HS-27A (cell line): Measurements from ENCODE around the gene SRRT.

Source experiments
- DNase-seq: peaks from one replicate; pipeline ENCODE4 v3.0.0-alpha.2; 2012; ENCODE audit warnings: low read depth, missing footprints

SRRT gene

GRCh38 chr7:100879685-100880261, 4.9 kb downstream of the SRRT start:
- DNase-seq: no peak

DNA sequence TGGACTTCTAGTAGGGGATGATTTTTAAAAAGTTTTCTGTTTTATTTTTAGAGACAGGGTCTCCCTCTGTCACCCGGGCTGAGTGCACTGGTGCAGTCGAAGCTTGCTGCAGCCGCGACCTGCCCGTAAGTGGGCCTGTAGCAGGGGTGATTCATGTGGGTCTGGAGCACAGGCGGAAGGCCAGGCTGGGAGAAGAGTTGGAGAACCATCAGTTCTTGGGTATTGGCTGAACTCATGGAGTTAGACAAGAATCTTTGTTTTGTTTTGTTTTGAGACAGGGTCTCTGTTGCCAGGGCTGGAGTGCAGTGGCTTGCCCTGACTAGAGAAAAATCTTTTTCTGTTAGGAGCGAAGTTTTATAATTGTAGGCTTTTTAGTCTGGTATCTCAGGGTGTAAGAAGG, 5.7 kb downstream of the SRRT start:
- no peak for DNase-seq

DNA sequence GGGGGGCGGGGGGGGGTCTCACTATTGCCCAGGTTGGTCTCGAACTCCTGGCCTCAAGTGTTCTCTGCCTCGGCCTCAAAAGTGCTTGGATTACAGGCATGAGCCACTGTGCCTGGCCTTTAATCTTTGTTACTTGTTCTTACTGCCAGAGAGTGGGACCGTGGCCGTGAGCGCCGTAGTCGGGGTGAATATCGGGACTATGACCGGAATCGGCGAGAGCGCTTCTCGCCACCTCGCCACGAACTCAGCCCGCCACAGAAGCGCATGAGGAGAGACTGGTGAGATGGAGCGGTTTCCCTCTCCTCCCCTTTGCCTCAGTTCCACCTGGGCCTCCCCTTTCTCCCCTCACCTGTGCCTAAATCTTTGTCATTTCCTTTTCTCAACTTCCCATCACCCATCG, 6.2 kb downstream of the SRRT start:
- no peak for DNase-seq

DNA sequence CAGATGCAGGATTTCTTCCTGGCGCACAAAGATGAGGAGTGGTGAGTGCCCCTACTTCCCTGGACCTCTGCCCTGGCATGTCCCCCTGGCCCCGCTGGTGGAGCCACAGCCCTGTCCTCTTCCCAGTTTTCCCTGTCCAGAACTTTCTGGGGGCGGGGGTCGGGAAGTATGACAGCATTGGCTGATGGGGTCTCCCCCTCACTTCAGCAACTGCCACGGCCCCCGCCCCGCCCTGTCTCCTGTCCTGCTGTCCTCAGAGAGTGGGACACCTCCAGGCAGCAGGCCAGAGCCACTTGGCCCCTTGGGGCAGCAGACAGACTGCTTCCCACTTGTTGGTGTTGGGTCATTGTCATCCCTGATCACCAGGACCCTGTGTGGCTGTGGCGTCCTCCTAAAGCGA, 7.3 kb downstream of the SRRT start:
- DNase-seq: no peak

- DNase-seq: no peak
Observed at GRCh38 chr7:100882785-100883526, 8.1 kb downstream of the SRRT start.

DNA sequence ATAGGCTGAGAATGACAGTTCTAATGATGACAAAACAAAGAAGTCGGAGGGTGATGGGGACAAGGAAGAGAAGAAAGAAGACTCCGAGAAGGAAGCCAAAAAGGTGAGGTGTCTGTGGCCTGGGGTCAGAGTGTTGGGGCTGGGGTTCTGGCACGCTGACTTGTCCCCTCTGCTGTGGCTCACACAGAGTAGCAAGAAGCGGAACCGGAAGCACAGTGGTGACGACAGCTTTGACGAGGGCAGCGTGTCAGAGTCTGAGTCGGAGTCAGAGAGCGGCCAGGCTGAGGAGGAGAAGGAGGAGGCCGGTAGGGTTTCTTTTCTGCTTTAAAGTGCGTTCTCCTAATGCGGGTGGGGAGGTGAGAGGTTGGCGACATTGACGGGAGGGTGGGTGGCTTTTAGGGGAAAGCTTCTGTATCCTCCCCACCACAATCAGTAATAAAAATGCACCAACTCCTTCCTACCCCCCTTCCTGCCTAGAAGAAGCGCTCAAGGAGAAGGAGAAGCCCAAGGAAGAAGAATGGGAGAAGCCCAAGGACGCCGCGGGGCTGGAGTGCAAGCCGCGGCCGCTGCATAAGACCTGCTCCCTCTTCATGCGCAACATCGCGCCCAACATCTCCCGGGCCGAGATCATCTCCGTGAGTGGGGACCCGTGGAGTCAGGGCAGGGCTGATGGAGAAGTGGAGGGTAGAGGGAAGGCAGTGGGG, 10.0 kb downstream of the SRRT start:
- no peak for DNase-seq

GRCh38 chr7:100885440-100886141, 10.7 kb downstream of the SRRT start:
- no peak for DNase-seq

DNA sequence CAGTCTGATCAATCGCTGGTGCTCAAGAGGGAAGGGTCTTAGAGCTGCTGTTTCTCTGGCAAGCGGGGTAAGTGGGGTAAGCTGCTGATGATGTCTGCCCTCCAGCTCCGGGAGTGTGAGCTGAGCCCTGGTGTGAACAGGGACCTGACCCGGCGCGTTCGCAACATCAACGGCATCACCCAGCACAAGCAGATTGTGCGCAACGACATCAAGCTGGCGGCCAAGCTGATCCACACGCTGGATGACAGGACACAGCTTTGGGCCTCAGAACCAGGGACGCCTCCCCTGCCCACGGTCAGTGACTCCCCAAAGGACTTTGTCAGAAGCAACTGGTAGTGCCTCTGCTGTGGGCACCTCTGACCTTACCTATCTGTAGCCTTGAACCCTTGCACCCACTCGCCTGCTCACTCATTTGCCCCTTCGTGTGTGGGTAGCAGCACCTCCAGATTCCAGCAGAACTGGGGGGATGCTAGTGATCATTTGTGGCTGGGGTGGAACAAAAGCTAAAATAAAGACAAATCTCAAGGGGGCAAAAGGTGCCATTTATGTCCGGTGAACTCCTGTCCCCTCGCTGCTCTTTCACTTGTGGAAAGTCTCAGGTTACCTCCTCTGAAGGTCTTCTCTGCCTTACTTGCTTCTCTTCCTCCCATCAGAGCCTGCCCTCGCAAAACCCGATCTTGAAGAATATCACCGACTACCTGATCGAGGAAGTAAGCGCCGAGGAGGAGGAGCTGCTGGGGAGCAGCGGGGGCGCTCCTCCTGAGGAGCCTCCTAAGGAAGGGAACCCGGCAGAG, 11.4 kb downstream of the SRRT start:
- DNase-seq: no peak

DNA sequence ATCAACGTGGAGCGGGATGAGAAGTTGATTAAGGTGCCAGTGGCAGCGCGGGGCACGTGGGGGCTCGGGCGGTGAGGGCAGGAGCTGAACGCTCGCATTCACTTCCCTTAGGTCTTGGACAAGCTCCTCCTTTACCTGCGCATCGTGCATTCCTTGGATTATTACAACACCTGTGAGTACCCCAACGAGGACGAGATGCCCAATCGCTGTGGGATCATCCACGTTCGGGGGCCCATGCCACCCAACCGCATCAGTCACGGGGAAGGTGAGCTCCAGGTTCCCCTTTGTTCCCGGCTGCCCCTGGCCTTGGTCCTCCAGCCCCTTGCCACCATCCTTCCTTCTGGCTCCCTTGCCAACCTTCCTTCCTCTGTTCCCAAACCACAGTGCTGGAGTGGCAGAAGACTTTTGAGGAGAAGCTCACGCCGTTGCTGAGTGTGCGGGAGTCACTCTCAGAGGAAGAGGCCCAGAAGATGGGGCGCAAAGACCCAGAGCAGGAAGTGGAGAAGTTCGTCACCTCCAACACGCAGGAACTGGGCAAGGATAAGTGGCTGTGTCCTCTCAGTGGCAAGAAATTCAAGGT, 12.1 kb downstream of the SRRT start:
- DNase-seq: no peak

DNA sequence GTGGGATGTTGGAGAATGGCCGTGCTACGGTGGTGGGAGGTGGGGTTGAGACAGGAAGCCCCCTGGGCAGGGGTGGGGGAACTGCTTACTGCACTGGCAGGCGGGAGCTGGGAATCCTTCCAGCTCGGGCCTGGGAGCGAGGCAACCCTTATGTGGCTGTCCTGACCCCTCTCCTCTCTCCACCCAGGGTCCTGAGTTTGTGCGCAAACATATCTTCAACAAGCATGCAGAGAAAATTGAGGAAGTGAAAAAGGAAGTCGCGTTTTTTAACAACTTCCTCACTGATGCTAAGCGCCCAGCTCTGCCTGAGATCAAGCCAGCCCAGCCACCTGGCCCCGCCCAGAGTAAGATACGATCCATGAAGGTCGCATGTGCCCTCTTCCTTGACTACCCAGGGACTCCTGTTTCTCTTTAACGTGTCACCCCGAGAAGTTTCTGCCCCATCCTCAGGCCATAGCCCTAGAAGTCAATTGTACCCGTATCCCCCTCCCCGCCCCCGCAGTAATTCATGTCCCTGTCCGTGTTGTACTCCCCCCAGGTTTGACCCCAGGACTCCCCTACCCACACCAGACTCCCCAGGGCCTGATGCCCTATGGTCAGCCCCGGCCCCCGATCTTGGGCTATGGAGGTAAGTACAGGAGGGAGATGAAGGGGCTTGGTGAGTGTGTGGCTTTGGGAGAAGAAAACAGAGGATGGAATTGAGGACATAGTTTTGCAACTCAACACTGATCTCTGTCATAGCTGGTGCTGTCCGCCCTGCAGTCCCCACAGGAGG, 12.8 kb downstream of the SRRT start:
- no peak for DNase-seq

DNA sequence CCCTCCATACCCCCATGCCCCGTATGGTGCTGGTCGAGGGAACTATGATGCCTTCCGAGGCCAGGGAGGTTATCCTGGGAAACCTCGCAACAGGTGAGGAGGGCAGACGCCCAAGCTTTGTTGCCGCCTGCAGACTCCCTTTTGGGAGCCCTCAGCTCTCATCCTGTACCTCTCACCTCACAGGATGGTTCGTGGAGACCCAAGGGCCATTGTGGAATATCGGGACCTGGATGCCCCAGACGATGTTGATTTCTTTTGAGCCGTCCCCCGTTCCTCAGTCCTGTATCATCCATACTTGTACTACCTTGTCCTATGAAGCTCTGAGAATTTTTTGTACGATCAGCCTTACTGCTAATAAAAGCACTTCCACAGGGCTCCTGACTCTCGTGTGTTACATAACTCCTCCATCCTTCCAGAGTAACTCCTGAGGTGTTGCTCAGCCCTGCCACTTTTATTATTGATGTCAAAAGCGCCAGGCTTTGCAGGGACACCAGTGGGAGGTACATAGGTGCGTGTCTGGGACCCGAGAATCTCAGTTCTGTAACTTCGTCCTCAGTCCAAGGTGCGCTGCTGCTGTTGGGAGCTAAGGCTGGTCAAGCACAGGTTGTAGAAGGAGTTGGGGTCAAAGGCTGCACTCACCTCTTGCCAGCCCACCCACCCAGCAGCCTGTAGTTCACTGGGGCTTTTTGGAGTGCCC, 13.5 kb downstream of the SRRT start:
- DNase-seq: no peak

DNA sequence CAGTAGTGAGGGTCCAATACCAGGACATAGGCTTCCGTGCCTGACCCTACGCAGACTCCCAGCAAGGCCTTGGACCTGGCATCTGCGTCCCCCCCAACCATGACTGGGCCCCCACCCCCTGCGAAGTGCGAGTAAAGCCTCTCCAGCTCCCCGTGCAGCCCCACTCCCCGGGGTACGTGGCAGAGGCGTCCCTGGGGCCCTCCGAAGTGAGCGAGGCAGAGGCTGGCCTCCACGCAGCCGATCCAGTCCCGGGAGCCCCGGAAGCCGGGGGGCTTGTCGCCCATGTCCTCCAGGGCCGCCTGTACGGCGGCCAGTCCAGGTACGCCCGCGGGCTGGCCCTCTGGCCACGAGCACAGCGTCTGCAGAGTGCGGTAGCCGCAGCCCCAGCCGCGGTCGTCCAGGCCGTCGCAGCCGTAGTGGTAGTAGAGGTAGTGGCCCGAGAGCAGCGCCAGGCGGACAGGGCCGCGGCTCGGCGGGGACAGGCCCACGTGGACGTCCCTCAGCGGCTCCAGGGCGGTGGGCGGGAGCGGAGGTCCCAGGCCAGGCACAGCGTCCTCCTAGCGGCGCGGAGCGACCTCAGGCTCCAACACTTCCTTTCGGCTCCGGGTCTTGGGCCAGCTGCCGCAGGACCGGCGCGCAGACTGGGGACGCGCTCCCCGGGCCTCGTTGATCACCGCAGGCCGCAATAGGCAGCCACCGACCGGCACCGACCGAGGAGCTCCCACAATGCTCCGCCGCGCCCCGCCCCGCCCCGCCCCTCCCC, 14.3 kb downstream of the SRRT start, which contains the start of gene UFSP1:
Gene UFSP1 (minus strand): TSS at position 728 of the 763 bp plus-strand sequence. CDS start 444 bp downstream, at position 284.
- DNase-seq: no peak

DNA sequence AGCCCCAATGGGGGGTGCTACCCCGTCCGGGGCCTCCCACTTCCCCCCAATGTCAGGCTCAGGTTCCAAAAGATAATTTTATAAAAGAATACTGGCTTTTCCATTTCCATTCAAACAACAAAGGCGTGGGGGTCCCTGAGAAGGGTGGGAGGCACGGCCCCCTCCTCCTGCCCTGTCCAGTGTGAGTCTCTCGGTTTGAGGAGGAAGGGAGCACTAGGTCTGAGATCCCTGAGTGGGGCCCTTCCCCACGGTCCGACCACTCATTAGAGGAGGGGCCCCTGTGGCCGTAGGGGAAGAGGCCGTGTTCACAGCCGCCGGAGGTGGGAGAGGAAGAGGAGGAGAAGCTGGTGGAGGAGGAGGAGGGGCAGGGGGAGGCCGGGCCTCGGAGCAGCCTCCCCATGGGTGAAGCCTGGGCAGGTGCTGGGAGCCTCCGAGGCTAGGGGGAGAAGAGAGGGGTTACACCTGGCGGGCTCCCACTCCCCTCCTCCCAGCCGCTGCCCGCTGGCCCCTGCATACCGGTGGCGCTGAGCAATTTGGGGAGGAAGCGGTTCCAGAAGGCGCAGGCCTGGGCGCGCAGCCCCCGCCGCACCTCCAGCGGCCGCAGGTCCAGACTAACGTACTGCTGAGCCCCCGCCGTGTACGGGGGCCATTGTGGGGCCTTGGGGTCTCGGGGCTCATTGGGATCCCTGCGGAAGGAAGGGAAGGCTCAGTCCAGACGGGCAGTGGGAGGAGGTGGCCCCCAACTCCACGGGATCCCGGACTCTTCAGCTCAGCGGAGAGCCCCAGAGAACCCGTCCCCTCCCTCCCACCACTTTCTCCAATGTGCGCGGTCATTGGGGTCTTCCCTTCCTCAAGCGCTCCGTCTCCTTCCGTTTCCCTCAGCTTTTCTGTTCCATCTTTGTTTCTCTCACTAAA, 16.0 kb downstream of the SRRT start:
- no peak for DNase-seq

DNA sequence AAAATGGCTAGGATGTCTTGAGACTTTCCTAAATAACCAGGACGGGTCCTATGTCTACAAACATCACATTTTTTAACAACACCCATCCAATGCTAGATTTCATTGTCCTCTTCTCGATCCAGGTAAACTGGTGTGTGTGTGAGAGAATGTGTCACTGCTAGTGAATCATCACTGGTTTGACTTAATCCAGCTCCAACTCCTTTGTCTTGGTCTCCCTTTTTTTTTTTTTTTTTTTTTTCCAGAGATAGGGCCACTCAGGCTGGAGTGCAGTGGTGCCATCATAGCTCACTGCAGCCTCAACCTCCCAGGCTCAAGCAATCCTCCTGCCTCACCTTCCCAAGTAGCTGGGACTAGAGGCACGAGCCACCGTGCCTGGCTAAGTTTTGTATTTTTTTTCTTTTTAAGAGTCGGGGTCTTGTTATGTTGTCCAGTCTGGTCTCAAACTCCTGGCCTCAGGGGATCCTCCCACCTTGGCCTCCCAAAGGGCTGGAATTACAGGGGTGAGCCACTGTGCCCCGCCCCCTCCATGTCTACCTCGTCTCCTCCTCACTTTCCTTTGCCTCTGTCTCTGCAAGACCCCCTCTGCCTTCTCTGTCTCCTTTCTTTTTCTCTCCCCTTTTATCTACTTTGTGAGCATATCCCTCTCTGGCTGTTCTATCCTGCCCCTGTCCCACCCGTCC, 16.8 kb downstream of the SRRT start:
- DNase-seq: no peak

DNA sequence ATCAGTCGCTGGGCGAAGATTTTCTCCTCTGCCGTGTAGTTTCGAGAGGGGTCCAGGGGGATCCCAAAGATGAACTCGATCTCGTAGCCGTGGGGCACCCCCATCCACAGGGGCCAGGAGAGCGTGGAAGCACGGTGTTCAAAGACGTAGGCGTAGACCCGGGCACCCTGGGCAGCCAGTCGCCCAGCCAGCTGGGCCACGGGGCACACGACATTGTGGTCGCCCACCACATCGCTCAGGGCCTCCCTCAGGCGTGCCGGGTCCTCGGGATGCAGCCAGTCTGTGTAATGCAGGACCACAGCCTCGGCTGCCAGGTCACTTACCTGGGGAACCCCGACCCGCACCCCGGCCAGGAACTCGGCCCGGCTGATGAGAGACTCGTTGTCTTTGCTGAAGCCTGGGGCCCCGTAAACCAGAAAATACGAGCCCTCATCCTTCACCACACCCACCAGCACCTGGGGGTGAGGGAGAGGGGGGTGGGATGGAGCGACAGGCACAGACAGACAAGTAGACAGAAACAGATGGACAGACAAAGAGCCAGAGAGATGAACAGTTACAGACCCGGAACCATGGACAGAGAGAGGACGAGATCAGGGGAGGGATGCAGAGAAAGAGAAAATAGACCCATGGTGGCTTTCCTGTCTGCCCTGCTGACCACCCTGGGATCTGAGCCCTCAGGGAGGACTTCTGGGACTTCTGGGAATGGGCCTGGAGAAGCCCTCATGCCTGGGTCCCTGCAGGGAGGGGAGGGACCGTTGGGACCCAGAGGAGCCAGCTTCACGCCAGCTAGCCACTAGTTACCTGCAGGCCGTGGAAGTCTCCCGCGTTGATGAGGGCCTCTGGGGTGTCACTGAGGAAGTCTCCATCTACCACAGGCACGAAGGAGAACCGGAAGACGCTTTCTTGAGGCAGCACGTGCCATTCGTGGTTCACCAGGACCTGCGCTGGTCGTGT, 17.7 kb downstream of the SRRT start:
- DNase-seq: no peak

DNA sequence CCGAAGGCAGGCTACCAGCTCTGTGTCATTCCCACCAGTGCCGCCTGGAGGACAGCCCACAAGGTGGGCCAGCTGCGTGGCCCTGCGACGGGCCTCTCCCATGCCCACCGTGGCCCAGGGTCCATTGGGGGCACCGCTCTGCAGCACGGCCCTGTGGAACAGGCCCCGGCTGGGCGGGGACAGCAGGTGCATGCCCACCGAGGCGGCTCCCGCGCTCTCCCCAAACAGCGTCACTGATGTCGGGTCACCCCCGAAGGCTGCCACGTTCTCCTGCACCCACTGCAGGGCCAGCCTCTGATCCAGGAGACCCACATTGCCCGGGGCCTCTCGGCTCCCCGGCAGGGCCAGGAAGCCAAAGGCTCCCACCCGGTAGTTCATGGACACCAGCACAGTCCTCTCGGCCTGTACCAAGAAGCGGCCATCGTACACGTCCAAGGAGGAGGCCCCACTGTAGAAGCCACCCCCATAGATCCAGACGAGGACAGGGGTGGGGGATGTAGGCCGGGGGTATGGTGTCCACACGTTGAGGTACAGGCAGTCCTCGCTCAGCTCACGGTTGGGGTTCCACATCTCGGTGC, 18.5 kb downstream of the SRRT start:
- DNase-seq: no peak
